Trophoblast cell (in vitro differentiated cells and primary cell): ENCODE data around the gene TMEM208. TPM values are rescaled to one million over a fixed set of nuclear protein-coding genes. Genes with fewer than 3 reads are reported as not detected.
A peak's percentile ranks its signal among the peaks of the same experiment; 100 is the strongest.

ENCODE experiments used
- DNase-seq, 2 donors: peaks; one replicate each; pipeline ENCODE4 v3.0.0-alpha.2; 2016
- H2AFZ ChIP-seq: 2 replicates; pipeline ENCODE4 v1.6.1; 2013; ENCODE audit warnings: low read length, moderate library complexity, mild to moderate bottlenecking; ENCODE audit not compliant: insufficient read depth, poor library complexity
- H2AK5ac ChIP-seq: 2 replicates; pipeline ENCODE4 v1.6.1; 2013; ENCODE audit warnings: mild to moderate bottlenecking, low read length
- H2BK120ac ChIP-seq: 2 replicates; pipeline ENCODE4 v1.6.1; 2013; ENCODE audit warnings: low read length, mild to moderate bottlenecking, moderate library complexity; ENCODE audit not compliant: insufficient read depth, poor library complexity
- H2BK12ac ChIP-seq: 2 replicates; pipeline ENCODE4 v1.6.1; 2013; ENCODE audit warnings: mild to moderate bottlenecking, low read length, moderate library complexity
- H2BK5ac ChIP-seq: 2 replicates; pipeline ENCODE4 v1.6.1; 2013; ENCODE audit warnings: low read length, low read depth, moderate library complexity, mild to moderate bottlenecking; ENCODE audit not compliant: poor library complexity
- H3K14ac ChIP-seq: 2 replicates; pipeline ENCODE4 v1.6.1; 2013; ENCODE audit warnings: mild to moderate bottlenecking, low read length
- H3K18ac ChIP-seq: 2 replicates; pipeline ENCODE4 v1.6.1; 2013; ENCODE audit warnings: mild to moderate bottlenecking, low read length
- H3K23ac ChIP-seq: 2 replicates; pipeline ENCODE4 v1.6.1; 2013; ENCODE audit warnings: low read length
- H3K27ac ChIP-seq: 2 replicates; pipeline ENCODE4 v1.5.1; 2013; ENCODE audit warnings: low read depth, mild to moderate bottlenecking, inconsistent platforms, low read length, moderate library complexity
- H3K27me3 ChIP-seq: 2 replicates; pipeline ENCODE4 v1.6.1; 2013; ENCODE audit warnings: inconsistent platforms, mild to moderate bottlenecking, low read length, moderate library complexity; ENCODE audit not compliant: insufficient read depth
- H3K36me3 ChIP-seq, 2 experiments: 1 replicate in 1 of 2; 2 replicates in 1 of 2; pipeline ENCODE4 v1.6.1; 2013; ENCODE audit warnings: low read length in 2 of 2, mild to moderate bottlenecking in 2 of 2, moderate library complexity in 1 of 2; ENCODE audit not compliant: insufficient read depth in 2 of 2, control insufficient read depth in 1 of 2
- H3K4ac ChIP-seq: 2 replicates; pipeline ENCODE4 v1.6.1; 2013; ENCODE audit warnings: low read depth, mild to moderate bottlenecking, low read length, moderate library complexity
- H3K4me1 ChIP-seq, 2 experiments: 1 replicate in 1 of 2; 2 replicates in 1 of 2; pipeline ENCODE4 v1.6.1; 2013; ENCODE audit warnings: low read length in 2 of 2, mild to moderate bottlenecking in 2 of 2, moderate library complexity in 1 of 2; ENCODE audit not compliant: insufficient read depth in 2 of 2, control insufficient read depth in 1 of 2
- H3K4me2 ChIP-seq: 2 replicates; pipeline ENCODE4 v1.6.1; 2013; ENCODE audit warnings: inconsistent platforms, mild to moderate bottlenecking, low read length, moderate library complexity
- H3K4me3 ChIP-seq: 2 replicates; pipeline ENCODE4 v1.5.1; 2013; ENCODE audit warnings: mild to moderate bottlenecking, low read depth, low read length, inconsistent platforms
- H3K79me1 ChIP-seq: one replicate; pipeline ENCODE4 v1.6.1; 2013; ENCODE audit warnings: low read length
- H3K79me2 ChIP-seq: 2 replicates; pipeline ENCODE4 v1.6.1; 2013; ENCODE audit warnings: low read length, mild to moderate bottlenecking; ENCODE audit not compliant: control insufficient read depth, insufficient read depth, poor library complexity
- H3K9ac ChIP-seq: 2 replicates; pipeline ENCODE4 v1.6.1; 2013; ENCODE audit warnings: mild to moderate bottlenecking, low read length
- H3K9me3 ChIP-seq: 2 replicates; pipeline ENCODE4 v1.6.1; 2013; ENCODE audit warnings: low read depth, mild to moderate bottlenecking, control low read depth, inconsistent platforms, low read length; ENCODE audit not compliant: insufficient read depth
- H4K12ac ChIP-seq: 2 replicates; pipeline ENCODE4 v1.6.1; 2013; ENCODE audit warnings: low read depth, mild to moderate bottlenecking, low read length, moderate library complexity
- H4K8ac ChIP-seq: 2 replicates; pipeline ENCODE4 v1.6.1; 2013; ENCODE audit warnings: low read depth, mild to moderate bottlenecking, low read length, moderate library complexity
- H4K91ac ChIP-seq: one replicate; pipeline ENCODE4 v1.6.1; 2013; ENCODE audit warnings: low read depth, mild to moderate bottlenecking, low read length, moderate library complexity
- WGBS: extraction: QIAGEN DNeasy Blood & Tissue Kit; methylation state at CpG from one replicate; pipeline ENCODE4 v1.1.7; 2013; ENCODE audit warnings: missing lambda C conversion rate; ENCODE audit not compliant: insufficient read length, insufficient coverage; ENCODE audit errors: extremely low coverage; 5-methylcytosine and 5-hydroxymethylcytosine counted together
- polyA plus RNA-seq: library from polyadenylated mRNA; stranded (reverse); fragments of 200-250 nt; gene quantifications from 2 replicates; pipeline ENCODE4 v1.2.3, GENCODE V29; 2013

The TMEM208 gene
- polyA plus RNA-seq = 44.5 and 47.1 TPM in 2 replicates

DNA sequence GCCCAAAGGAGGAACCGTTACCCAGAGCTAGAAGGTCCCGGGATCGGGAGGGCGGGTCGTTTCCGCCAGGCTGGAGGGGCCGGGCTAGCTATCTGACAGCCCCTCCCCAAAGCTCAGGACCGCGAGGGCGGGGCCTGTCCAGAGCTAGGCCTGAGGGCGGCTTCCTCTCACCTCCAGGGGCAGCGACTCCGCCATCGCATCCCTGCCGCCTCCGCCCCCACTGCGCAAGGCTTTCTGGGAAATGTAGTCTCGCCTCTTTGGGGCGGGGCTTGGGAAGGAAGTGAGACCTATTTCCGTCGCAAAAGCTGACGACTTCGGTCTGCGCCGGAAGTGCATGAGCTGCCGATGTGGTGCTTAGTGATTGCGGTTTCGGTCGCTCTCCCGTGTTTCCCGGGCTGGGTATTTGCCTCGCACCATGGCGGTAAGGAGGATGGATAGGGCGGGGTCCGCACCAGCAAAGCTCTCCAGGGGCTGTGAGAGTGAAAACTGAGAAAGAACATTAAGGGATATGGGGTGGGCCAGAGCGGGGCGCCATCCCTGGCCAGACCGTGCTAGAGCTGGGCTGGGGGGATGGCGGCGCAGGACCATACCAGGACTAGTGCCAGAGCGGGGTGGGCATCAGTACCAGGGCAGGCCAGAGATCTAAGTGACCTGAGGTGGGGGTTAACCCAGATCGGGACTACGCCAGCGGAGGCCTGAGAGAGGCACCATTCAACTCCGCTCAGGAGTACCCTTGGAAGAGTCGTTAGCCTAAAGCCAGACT, at the start of gene TMEM208:
Gene TMEM208 (plus strand): TSS at position 327 of the 763 bp plus-strand sequence. CDS start 89 bp downstream, at position 416.
- Histone ChIP-seq H3K27me3 (no peaks in the 10 kb centered on the region), H4K91ac (peak within 1 kb of the TSS; percentile 94), H3K9me3 (peaks cover 1% of the 10 kb centered on the region), H3K14ac (peak within 1 kb of the TSS; percentile 96), H3K9ac (peak within 1 kb of the TSS; percentile 87), H3K36me3 (peaks cover 40 to 41% of the 10 kb centered on the region in 2 experiments), H3K4ac (peak within 1 kb of the TSS; percentile 98), H2BK120ac (peak within 1 kb of the TSS; percentile 56), H3K79me1 (peaks cover 8% of the 10 kb centered on the region), H3K23ac (no peak within 1 kb of the TSS), H3K4me2 (peak within 1 kb of the TSS; percentile 82), H3K4me3 (peak within 1 kb of the TSS; percentile 95), H4K12ac (peak within 1 kb of the TSS; percentile 96), H2AK5ac (peak within 1 kb of the TSS; percentile 99), H3K79me2 (peaks cover 9% of the 10 kb centered on the region), H2BK5ac (peak within 1 kb of the TSS; percentile 82), H3K27ac (no peak within 1 kb of the TSS), H2AFZ (peak within 1 kb of the TSS; percentile 86), H3K4me1 (peaks cover 12% of the 10 kb centered on the region in 2 experiments), H2BK12ac (peak within 1 kb of the TSS; percentile 42), H4K8ac (peak within 1 kb of the TSS; percentile 99), H3K18ac (peak within 1 kb of the TSS; percentile 88)
- DNase-seq = peak; percentile 100
- WGBS = no CpG with 5 or more reads among the region's 46 CpGs

DNA sequence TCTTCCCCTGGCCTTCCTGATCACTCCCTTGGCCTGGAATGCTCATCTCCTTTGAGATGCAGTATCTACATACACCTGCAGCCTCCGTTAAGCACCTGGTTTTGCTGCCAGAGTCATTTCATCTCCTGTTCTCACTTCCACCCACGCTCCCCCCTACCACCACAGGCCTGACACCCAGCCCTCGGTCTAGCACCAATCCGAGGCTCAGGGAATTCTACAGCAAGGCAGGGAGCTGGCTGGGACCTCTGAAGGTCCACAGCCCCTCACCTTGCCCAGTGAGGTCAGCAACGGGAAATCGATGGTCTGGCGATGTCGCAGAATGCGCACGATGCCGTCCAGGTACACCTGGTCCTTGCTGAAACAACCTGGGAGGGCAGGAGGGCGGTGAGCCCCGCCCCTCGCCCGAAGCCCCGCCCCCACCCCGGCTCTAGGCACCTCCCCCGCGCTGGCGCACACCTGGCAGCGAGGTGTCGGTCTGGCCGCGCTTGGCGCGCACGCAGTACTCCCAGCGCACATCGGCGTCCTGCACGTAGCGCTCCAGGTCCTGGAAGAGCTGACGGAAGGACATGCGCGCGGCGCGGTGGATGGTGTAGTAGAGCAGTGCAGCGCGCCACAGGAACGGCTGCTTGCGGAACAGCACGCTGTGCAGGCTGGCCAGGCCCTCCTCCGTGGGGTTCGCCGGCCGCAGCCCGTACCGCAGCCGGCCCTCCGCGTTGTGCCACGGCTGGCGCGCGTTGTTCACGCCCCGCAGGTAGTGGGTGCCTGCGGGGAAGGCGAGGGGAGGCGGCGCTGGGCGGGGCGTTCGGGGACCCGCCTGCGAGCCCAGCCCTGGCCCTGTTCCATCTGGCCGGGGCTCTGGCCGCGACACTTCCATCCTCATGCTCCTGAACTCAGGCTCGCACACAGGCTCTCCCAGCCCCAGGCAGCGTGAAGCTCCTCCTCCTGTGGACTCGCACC, 48.9 kb upstream of the TMEM208 start:
- no peak overlapping the region for H2BK5ac ChIP-seq
- no peak overlapping the region for H4K12ac ChIP-seq

DNA sequence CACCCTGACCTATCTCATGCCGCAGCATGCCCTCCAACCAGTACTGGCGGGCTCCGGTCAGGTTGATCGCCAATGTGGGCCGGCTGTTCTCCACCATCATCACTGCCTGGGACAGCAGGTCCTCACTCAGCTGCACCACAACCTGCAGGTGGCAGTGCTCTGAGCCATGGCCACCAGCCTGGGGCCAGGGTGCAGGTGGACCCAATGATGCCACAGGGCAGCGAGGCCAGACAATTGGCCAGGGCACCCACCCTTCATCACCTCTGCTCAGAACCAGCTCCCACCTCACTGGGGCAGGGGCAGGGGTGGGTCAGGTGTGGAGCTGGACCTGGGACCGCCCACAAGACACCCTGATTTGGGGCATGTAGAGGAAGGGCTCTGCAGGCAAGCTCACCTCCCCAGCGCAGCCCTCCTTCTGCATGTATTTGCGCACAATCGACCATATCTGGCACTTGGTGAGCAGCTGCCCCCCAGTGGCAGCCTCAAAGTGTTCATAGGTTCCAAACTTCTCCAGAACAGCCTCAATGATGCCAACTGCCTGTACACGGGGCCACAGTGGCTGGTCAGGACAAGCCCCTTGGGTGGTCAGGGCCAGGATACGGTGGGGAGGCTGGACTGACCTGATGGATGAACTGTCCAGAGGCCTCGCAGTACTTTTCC, 47.4 kb upstream of the TMEM208 start:
- H3K27ac ChIP-seq = no peak overlapping the region
- no peak overlapping the region for H4K91ac ChIP-seq
- H3K4ac ChIP-seq = no peak overlapping the region
- H3K9me3 ChIP-seq = peaks cover 5% of the 10 kb centered on the region
- no peak for DNase-seq
- no peak overlapping the region for H4K12ac ChIP-seq
- peaks cover 2 to 8% of the 10 kb centered on the region in 2 experiments for H3K36me3 ChIP-seq
- no peak overlapping the region for H3K18ac ChIP-seq
- H2AK5ac ChIP-seq = no peak overlapping the region
- peaks cover 9 to 21% of the 10 kb centered on the region in 2 experiments for H3K4me1 ChIP-seq
- peaks cover 5% of the 10 kb centered on the region for H3K27me3 ChIP-seq
- no peak overlapping the region for H2AFZ ChIP-seq
- H3K4me3 ChIP-seq = no peak overlapping the region
- H2BK5ac ChIP-seq = no peak overlapping the region
- peaks cover 6% of the 10 kb centered on the region for H3K79me1 ChIP-seq
- H2BK12ac ChIP-seq = no peak overlapping the region
- no peak overlapping the region for H2BK120ac ChIP-seq
- no peak overlapping the region for H3K4me2 ChIP-seq
- no peak overlapping the region for H3K23ac ChIP-seq
- H4K8ac ChIP-seq = no peak overlapping the region
- peaks cover 2% of the 10 kb centered on the region for H3K79me2 ChIP-seq
- WGBS = no CpG with 5 or more reads among the region's 13 CpGs
- no peak overlapping the region for H3K9ac ChIP-seq
- H3K14ac ChIP-seq = no peak overlapping the region

More for the DNA sequence above, 48.9 kb upstream of the TMEM208 start:
- Histone ChIP-seq H3K4ac (no peak overlapping the region), H3K23ac (no peak overlapping the region), H2AFZ (no peak overlapping the region), H3K9me3 (peaks cover 5% of the 10 kb centered on the region), H2BK12ac (no peak overlapping the region), H2AK5ac (no peak overlapping the region), H3K36me3 (peaks cover 2 to 8% of the 10 kb centered on the region in 2 experiments), H3K4me3 (peak overlapping the region; percentile 61), H3K14ac (no peak overlapping the region), H4K91ac (no peak overlapping the region), H3K18ac (no peak overlapping the region), H4K8ac (peak overlapping the region; percentile 25), H3K27ac (no peak overlapping the region), H3K79me1 (no peaks in the 10 kb centered on the region), H3K4me2 (peak overlapping the region; percentile 69), H3K79me2 (no peaks in the 10 kb centered on the region), H3K9ac (no peak overlapping the region), H2BK120ac (no peak overlapping the region), H3K27me3 (peaks cover 20% of the 10 kb centered on the region), H3K4me1 (peaks cover 13 to 21% of the 10 kb centered on the region in 2 experiments)
- DNase-seq = peak; percentile 95 to 96
- WGBS = no CpG with 5 or more reads among the region's 73 CpGs

DNA sequence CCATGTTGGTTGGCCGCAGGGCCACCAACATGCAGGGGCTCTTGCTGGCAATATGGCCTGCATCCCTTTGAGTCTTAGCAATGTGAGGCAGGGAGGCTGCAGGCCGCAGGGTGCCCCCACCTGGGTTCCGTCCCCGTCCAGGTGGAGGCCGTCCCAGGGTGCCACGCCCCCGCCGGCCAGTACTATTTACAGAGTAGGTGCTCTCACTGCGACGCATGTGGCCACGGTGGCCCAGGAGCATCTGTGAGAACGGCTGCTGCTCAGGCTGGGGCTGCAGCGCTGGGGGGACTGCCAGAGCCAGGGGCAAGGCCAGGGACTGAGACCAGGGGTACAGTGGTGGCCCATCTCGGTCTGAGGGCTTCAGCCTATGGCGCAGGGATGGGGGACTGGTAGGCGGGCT, 46.8 kb upstream of the TMEM208 start:
- Histone ChIP-seq H2BK5ac (no peak overlapping the region), H2AFZ (no peak overlapping the region), H2BK12ac (no peak overlapping the region), H3K79me1 (peaks cover 6% of the 10 kb centered on the region), H4K91ac (no peak overlapping the region), H3K18ac (no peak overlapping the region), H2AK5ac (no peak overlapping the region), H4K12ac (no peak overlapping the region), H3K4ac (no peak overlapping the region), H3K36me3 (peaks cover 2 to 8% of the 10 kb centered on the region in 2 experiments), H3K4me1 (peaks cover 14 to 24% of the 10 kb centered on the region in 2 experiments), H3K79me2 (peaks cover 2% of the 10 kb centered on the region), H3K27ac (no peak overlapping the region), H3K9ac (no peak overlapping the region), H3K9me3 (peaks cover 11% of the 10 kb centered on the region), H3K23ac (no peak overlapping the region), H3K4me2 (no peak overlapping the region), H3K4me3 (no peak overlapping the region), H3K27me3 (peaks cover 3% of the 10 kb centered on the region), H4K8ac (no peak overlapping the region), H2BK120ac (no peak overlapping the region), H3K14ac (no peak overlapping the region)
- no CpG with 5 or more reads among the region's 16 CpGs for whole genome bisulfite sequencing
- no peak for DNase-seq
